Measurements from ENCODE around the gene ARHGAP44.

Gene ARHGAP44

DNA sequence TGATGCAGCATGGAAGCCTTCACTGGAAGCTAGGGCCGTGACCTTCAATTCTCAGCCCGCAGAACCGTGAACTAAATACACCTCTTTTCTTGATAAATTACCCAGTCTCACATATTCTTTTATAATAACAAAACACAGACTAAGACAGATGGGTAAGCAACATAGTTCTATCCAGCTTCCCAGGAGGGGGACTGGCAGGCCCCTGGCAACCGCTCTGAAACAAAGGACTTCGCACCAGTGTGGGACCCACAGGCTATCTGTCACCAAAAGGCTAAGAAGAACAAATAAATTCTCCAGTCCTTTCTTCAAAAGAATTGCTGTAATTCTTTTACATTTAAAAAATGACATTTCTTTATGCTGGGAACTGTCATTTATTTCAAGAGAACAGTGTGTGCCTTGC, 209.6 kb downstream of the ARHGAP44 start:
- Histone ChIP-seq H3K9me3 (ENCODE audit: insufficient read depth, low read length) (no peaks in the 10 kb centered on the region), H3K9ac (ENCODE audit: insufficient read length, low read depth) (no peak overlapping the region), H3K36me3 (ENCODE audit: insufficient read depth, insufficient read length, low read length) (peaks cover 98% of the 10 kb centered on the region), H3K4me1 (ENCODE audit: insufficient read depth, insufficient read length) (peaks cover 3% of the 10 kb centered on the region), H3K27me3 (ENCODE audit: insufficient read depth, insufficient read length) (no peaks in the 10 kb centered on the region), H3K4me3 (ENCODE audit: insufficient read length, low read depth) (no peak overlapping the region)
- no peak for DNase-seq (ENCODE audit: low read depth, low spot score)
- TF ChIP-seq SUZ12 (IDR thresholded peaks at IDR 0.05; ENCODE audit: extremely low read depth, insufficient read depth, insufficient read length) (no peak), YY1 (IDR thresholded peaks at IDR 0.05; ENCODE audit: insufficient read depth, insufficient read length) (no peak), ZNF274 (IDR thresholded peaks at IDR 0.05; ENCODE audit: low read depth, low read length) (no peak)

DNA sequence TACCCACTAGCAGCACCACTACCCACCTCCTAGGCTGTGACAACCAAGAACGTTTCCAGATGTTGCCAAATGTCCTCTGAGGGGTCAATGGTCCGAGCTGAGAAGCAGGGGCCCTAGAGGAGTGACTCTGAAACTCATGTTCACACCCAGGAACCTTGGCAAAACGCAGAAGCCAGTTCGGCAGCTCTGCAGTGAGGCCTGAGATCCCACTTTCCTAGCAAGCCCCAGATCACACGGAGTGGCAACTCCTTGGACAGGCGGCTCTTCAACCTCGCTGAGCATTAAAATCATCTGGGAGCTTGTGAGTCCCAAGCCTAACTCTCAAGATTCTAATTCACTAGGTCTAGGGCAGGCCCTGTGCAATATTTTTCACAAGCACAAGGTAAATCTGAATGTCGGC, 211.3 kb downstream of the ARHGAP44 start:
- Histone ChIP-seq H3K4me1 (ENCODE audit: insufficient read depth, insufficient read length) (peaks cover 3% of the 10 kb centered on the region), H3K9ac (ENCODE audit: insufficient read length, low read depth) (no peak overlapping the region), H3K27me3 (ENCODE audit: insufficient read depth, insufficient read length) (no peaks in the 10 kb centered on the region), H3K4me3 (ENCODE audit: insufficient read length, low read depth) (no peak overlapping the region), H3K36me3 (ENCODE audit: insufficient read depth, insufficient read length, low read length) (peaks cover 98% of the 10 kb centered on the region), H3K9me3 (ENCODE audit: insufficient read depth, low read length) (no peaks in the 10 kb centered on the region)
- no peak for DNase-seq (ENCODE audit: low read depth, low spot score)
- TF ChIP-seq ZNF274 (IDR thresholded peaks at IDR 0.05; ENCODE audit: low read depth, low read length) (no peak), YY1 (IDR thresholded peaks at IDR 0.05; ENCODE audit: insufficient read depth, insufficient read length) (no peak), SUZ12 (IDR thresholded peaks at IDR 0.05; ENCODE audit: extremely low read depth, insufficient read depth, insufficient read length) (no peak)

DNA sequence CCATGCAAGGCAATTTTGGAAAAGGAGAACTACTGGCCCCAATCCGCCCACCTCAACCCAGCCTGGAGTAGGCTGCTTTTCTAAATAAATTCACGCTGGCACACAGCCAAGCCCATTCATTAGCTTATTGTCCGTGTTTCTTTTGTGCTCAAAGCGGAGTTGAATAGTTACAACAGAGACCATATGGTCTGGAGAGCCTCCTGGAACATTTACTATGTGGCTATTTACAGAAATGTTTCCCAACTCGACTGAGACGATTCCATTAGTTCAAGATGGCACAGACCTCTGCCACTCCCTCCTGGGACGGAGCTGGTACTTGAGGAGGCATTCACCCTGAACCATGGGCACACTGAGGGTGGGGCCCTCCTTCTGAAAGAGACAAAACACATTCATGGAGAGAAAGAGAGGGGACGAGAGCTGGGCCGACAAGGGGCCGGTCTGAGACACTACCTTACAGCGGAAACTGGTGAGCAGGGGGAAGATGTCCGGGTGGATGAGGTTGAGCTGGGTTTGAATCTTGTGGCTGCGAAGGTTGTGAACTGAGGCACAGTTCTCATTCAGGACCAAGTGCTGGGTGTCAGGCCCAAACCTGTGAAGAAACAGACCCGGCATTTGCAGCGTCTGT, 212.8 kb downstream of the ARHGAP44 start:
- no peak for DNase-seq (ENCODE audit: low read depth, low spot score)
- Histone ChIP-seq H3K36me3 (ENCODE audit: insufficient read depth, insufficient read length, low read length) (peaks cover 90% of the 10 kb centered on the region), H3K4me1 (ENCODE audit: insufficient read depth, insufficient read length) (peaks cover 3% of the 10 kb centered on the region), H3K9me3 (ENCODE audit: insufficient read depth, low read length) (no peaks in the 10 kb centered on the region), H3K4me3 (ENCODE audit: insufficient read length, low read depth) (no peak overlapping the region), H3K27me3 (ENCODE audit: insufficient read depth, insufficient read length) (no peaks in the 10 kb centered on the region), H3K9ac (ENCODE audit: insufficient read length, low read depth) (no peak overlapping the region)
- no peak for TF ChIP-seq YY1 (IDR thresholded peaks at IDR 0.05; ENCODE audit: insufficient read depth, insufficient read length)
- no peak for TF ChIP-seq ZNF274 (IDR thresholded peaks at IDR 0.05; ENCODE audit: low read depth, low read length)
- no peak for TF ChIP-seq SUZ12 (IDR thresholded peaks at IDR 0.05; ENCODE audit: extremely low read depth, insufficient read depth, insufficient read length)

DNA sequence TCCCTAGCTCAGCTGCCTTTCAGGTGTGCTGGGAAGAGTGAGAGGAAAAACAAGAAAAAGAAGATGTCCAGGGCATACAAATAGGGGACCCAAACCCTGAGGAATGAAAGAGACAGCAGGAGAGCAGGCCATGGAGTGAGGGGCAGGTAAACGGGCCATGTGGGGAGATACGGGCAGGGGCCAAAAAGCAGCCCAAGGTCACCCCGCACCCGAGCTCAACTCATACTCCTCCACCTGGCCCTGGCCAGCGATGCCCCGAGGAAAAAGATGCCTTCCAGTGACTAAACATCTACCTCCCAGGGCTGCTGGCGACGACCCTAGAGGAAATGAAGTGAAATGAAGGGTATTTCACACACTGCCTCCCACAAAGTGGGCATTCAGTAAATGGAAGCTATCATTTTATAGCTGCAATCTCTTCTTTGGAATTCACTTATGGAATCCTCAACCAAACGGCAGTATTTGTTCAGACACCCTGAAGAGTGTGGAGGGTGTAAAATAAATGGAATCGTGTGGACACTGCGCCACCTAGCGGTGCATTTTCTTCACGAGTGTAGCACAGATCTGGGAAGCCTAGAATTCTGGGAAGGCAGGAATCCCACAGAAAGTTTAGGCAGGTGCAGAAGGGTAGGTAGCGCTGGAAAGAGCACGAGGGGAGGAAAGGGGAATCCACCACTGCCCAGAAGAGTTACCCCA, 213.6 kb downstream of the ARHGAP44 start:
- peak; percentile 35 for DNase-seq (ENCODE audit: low read depth, low spot score)
- H3K4me1 ChIP-seq (ENCODE audit: insufficient read depth, insufficient read length) = peaks cover 3% of the 10 kb centered on the region
- H3K9me3 ChIP-seq (ENCODE audit: insufficient read depth, low read length) = no peaks in the 10 kb centered on the region
- H3K36me3 ChIP-seq (ENCODE audit: insufficient read depth, insufficient read length, low read length) = peaks cover 89% of the 10 kb centered on the region
- H3K27me3 ChIP-seq (ENCODE audit: insufficient read depth, insufficient read length) = no peaks in the 10 kb centered on the region
- no peak for TF ChIP-seq SUZ12 (IDR thresholded peaks at IDR 0.05; ENCODE audit: extremely low read depth, insufficient read depth, insufficient read length)
- no peak for TF ChIP-seq ZNF274 (IDR thresholded peaks at IDR 0.05; ENCODE audit: low read depth, low read length)
- no peak for TF ChIP-seq YY1 (IDR thresholded peaks at IDR 0.05; ENCODE audit: insufficient read depth, insufficient read length)
- H3K9ac ChIP-seq (ENCODE audit: insufficient read length, low read depth) = no peak overlapping the region
- no peak overlapping the region for H3K4me3 ChIP-seq (ENCODE audit: insufficient read length, low read depth)

DNA sequence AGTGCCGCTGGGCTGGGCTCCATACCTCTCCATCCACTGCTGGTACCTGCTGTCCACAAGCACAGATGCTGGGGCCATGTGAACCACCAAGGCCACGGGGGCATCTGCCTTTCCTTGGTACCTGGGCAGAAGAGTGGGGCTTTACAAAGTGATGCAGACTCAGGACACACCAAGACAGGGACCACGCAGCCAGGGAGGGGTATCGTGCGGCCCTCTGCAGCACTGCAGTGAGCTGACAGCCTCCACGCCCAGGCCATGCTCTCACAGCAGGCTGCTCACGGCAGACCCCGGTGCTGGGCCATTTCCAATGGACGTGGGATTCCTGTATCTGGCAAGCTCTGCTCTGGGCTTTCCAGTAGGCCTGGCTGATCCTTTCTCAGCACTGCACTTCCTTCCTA, 214.2 kb downstream of the ARHGAP44 start:
- H3K36me3 ChIP-seq (ENCODE audit: insufficient read depth, insufficient read length, low read length) = peaks cover 88% of the 10 kb centered on the region

DNA sequence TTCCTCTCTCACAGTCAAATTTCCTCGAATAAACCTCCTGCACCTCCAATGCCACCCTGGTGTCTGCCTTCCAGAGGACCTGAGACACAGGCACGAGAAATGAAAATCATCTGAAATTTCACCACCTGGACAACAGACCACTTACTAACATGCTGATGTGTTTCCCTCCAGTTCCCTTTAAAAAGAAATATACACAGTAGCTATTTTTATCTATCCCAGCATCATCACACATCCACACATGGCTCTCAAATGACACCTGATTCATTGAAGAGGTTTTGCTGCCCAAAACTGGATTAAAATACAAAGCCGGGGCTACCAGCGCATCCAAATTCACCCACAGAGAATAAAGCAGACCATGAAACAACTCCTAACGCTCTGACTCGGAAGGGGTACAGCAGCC, 214.6 kb downstream of the ARHGAP44 start:
- DNase-seq (ENCODE audit: low read depth, low spot score) = no peak
- Histone ChIP-seq H3K27me3 (ENCODE audit: insufficient read depth, insufficient read length) (no peaks in the 10 kb centered on the region), H3K9me3 (ENCODE audit: insufficient read depth, low read length) (no peaks in the 10 kb centered on the region), H3K36me3 (ENCODE audit: insufficient read depth, insufficient read length, low read length) (peaks cover 87% of the 10 kb centered on the region), H3K9ac (ENCODE audit: insufficient read length, low read depth) (no peak overlapping the region), H3K4me3 (ENCODE audit: insufficient read length, low read depth) (no peak overlapping the region), H3K4me1 (ENCODE audit: insufficient read depth, insufficient read length) (peaks cover 3% of the 10 kb centered on the region)
- TF ChIP-seq YY1 (IDR thresholded peaks at IDR 0.05; ENCODE audit: insufficient read depth, insufficient read length) = no peak
- TF ChIP-seq SUZ12 (IDR thresholded peaks at IDR 0.05; ENCODE audit: extremely low read depth, insufficient read depth, insufficient read length) = no peak
- TF ChIP-seq ZNF274 (IDR thresholded peaks at IDR 0.05; ENCODE audit: low read depth, low read length) = no peak

More for the DNA sequence above, 214.2 kb downstream of the ARHGAP44 start:
- no peak for DNase-seq (ENCODE audit: low read depth, low spot score)
- Histone ChIP-seq H3K4me3 (ENCODE audit: insufficient read length, low read depth) (no peak overlapping the region), H3K27me3 (ENCODE audit: insufficient read depth, insufficient read length) (no peaks in the 10 kb centered on the region), H3K9me3 (ENCODE audit: insufficient read depth, low read length) (no peaks in the 10 kb centered on the region), H3K9ac (ENCODE audit: insufficient read length, low read depth) (no peak overlapping the region), H3K4me1 (ENCODE audit: insufficient read depth, insufficient read length) (peaks cover 3% of the 10 kb centered on the region)
- no peak for TF ChIP-seq SUZ12 (IDR thresholded peaks at IDR 0.05; ENCODE audit: extremely low read depth, insufficient read depth, insufficient read length)
- no peak for TF ChIP-seq YY1 (IDR thresholded peaks at IDR 0.05; ENCODE audit: insufficient read depth, insufficient read length)
- no peak for TF ChIP-seq ZNF274 (IDR thresholded peaks at IDR 0.05; ENCODE audit: low read depth, low read length)

DNA sequence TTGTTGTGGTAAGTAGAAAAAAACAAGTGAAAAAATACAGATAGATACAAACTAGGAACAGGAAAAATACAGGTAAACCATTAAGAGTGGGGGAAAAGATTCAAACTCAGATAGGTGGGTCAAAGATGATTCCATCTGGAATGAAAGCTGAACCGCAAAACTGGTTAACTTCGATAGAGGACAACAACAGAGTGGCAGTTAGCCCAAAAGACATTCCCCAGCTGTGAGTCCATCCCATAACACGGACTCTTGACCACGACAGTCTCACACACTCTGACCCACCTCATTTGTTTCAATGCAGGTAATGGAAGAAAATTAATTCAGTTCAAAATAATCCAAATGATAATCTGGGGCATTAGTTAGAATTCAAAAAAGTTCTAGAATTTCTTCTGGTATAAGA, 215.0 kb downstream of the ARHGAP44 start:
- DNase-seq (ENCODE audit: low read depth, low spot score) = no peak
- no peaks in the 10 kb centered on the region for H3K9me3 ChIP-seq (ENCODE audit: insufficient read depth, low read length)
- peaks cover 3% of the 10 kb centered on the region for H3K4me1 ChIP-seq (ENCODE audit: insufficient read depth, insufficient read length)
- H3K4me3 ChIP-seq (ENCODE audit: insufficient read length, low read depth) = no peak overlapping the region
- H3K36me3 ChIP-seq (ENCODE audit: insufficient read depth, insufficient read length, low read length) = peaks cover 86% of the 10 kb centered on the region
- no peaks in the 10 kb centered on the region for H3K27me3 ChIP-seq (ENCODE audit: insufficient read depth, insufficient read length)
- TF ChIP-seq YY1 (IDR thresholded peaks at IDR 0.05; ENCODE audit: insufficient read depth, insufficient read length) (no peak), ZNF274 (IDR thresholded peaks at IDR 0.05; ENCODE audit: low read depth, low read length) (no peak), SUZ12 (IDR thresholded peaks at IDR 0.05; ENCODE audit: extremely low read depth, insufficient read depth, insufficient read length) (no peak)
- H3K9ac ChIP-seq (ENCODE audit: insufficient read length, low read depth) = no peak overlapping the region
